TTC549 (cell line): ENCODE results near the gene GPR12.

Experiments
- FAIRE-seq: peaks from 2 replicates; lab custom pipeline; 2012; peaks lifted over from hg19 to GRCh38; lab: Jason Lieb, UNC

Gene GPR12

GRCh38 chr13:26759907-26760831 is at the start of gene GPR12:
TSS of gene GPR12 (minus strand) at chr13:26760786. CDS start at chr13:26759827, 959 bp downstream.
- no peak for FAIRE-seq

- FAIRE-seq = no peak
Observed at GRCh38 chr13:26810095-26810494, 49.5 kb upstream of the GPR12 start.

- no peak for FAIRE-seq
Observed at GRCh38 chr13:26806891-26807290, 46.3 kb upstream of the GPR12 start.

- no peak for FAIRE-seq
Observed at GRCh38 chr13:26787961-26788360, 27.4 kb upstream of the GPR12 start.

GRCh38 chr13:26786651-26787295 is 26.2 kb upstream of the GPR12 start:
- FAIRE-seq = no peak

GRCh38 chr13:26785838-26786630 is 25.4 kb upstream of the GPR12 start:
- no peak for FAIRE-seq

- no peak for FAIRE-seq
Observed at GRCh38 chr13:26784704-26785639, 24.4 kb upstream of the GPR12 start.

GRCh38 chr13:26780411-26780810 is 19.8 kb upstream of the GPR12 start:
- no peak for FAIRE-seq

GRCh38 chr13:26779321-26779720 is 18.7 kb upstream of the GPR12 start:
- no peak for FAIRE-seq

GRCh38 chr13:26772531-26772930 is 11.9 kb upstream of the GPR12 start:
- FAIRE-seq = no peak

- FAIRE-seq = no peak
Observed at GRCh38 chr13:26771796-26772195, 11.2 kb upstream of the GPR12 start.

- FAIRE-seq = no peak
Observed at GRCh38 chr13:26762745-26763345, 2.3 kb upstream of the GPR12 start.

GRCh38 chr13:26760832-26761582 is 421 bp upstream of the GPR12 start:
- FAIRE-seq = no peak

- no peak for FAIRE-seq
Observed at GRCh38 chr13:26759249-26759906, 1.2 kb downstream of the GPR12 start.

GRCh38 chr13:26758496-26759157 is 2.0 kb downstream of the GPR12 start:
- FAIRE-seq = no peak

GRCh38 chr13:26756961-26757360 is 3.6 kb downstream of the GPR12 start:
- no peak for FAIRE-seq

- no peak for FAIRE-seq
Observed at GRCh38 chr13:26752671-26753070, 7.9 kb downstream of the GPR12 start.

GRCh38 chr13:26749905-26750304 is 10.7 kb downstream of the GPR12 start:
- FAIRE-seq = no peak

- no peak for FAIRE-seq
Observed at GRCh38 chr13:26749285-26749684, 11.3 kb downstream of the GPR12 start.
